GM18868 (cell line): ENCODE data around the gene KCNJ11.

Source experiments
- ATAC-seq: cut with Tn5 transposase; IDR thresholded peaks from one replicate; pipeline ENCODE4 v1.9.1; 2021; ENCODE audit warnings: mild to moderate bottlenecking, moderate library complexity; ENCODE audit not compliant: unreplicated experiment

KCNJ11 gene

GRCh38 chr11:17410606-17411379 is 22.3 kb upstream of the KCNJ11 start:
- no peak for ATAC-seq

DNA sequence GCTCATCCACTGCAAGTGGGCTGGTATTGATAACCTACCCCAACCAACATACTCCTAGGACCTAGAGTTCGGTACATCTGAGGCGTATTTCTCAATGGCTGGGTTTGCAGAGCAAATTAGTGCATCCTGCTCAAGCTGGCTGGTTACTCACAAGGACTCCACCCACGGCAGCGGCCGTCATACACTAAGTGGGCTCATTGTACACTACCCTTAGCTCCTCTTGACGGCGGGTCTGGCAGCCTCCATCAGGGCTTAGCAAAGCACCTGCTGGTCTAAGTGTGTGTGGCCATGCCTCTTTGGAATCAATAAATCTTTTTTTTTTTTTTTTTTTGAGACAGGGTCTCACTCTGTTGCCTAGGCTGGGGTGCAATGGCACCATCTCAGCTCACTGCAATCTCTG is 20.2 kb upstream of the KCNJ11 start:
- no peak for ATAC-seq

DNA sequence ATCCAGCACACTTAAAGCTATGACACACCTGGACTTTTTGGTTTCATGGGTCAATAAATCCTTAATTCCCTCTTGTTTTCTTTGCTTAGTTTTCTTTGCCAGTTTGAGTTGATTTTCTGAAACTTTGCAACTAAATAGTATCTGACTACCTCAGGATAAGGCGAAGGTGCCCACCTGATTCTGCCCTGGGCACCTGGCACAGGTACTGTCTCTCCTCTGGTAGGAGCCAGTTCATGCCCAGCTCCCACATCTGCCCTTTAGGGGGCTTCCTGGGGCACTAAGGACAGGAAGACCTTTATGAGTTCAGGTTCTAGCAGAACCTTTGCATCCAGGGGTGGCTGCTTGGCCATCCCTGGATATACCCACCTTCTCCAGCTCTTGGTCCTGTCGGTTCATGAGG is 19.6 kb upstream of the KCNJ11 start:
- ATAC-seq: no peak

DNA sequence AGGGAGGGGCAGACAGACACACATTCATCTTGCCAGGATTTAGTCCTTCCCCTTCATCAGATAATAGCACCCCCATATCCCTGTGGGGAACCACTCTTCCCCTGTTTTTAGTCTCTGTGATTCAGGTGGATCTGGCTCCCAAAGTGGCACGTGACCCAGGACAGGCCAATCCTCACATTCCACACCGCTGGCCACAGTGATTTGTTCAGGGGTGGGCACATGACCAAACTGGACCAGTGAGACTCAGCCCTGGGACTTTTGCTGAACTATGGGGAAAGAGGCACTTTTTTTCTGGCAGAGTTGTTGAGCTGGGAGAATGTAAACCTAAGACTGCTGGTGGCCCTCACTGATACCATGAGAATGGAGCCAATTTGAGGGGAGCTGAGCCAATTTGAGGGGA is 19.1 kb upstream of the KCNJ11 start:
- no peak for ATAC-seq

GRCh38 chr11:17406818-17407149 is 18.3 kb upstream of the KCNJ11 start:
- no peak for ATAC-seq

DNA sequence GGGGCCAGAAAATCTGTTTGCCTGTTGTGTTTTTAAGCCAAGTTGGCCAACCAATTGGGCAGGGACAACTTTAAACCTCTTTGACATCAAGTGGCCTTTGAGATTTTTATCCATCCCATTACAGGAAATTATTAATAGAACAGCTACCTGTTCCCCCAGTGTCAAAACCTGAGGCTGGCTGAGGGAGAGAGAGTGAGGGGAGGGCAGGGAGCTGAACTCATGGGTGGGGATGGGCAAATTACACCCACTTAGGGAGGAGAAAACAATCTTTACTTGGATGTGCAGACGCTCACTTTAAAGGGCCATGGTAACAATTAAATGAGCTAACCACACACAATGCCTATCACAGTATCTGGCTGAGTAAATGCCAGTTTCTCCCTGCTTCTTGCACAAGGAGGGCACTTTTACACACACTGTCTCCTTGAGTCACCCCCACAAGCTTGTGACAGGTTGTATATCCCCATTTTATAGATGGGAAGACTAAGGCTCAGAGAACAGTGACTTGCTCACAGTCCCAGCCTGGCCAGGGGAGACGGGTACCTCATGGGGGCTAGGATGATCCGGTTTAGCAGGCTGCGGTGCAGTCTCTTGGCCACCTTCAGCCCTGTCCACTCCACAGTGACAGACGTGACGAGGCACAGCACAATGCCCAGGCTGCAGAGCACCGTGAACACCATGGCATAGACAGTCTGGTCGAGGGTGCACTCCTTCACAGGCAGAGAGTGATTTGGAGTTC is 17.8 kb upstream of the KCNJ11 start:
- ATAC-seq: no peak

DNA sequence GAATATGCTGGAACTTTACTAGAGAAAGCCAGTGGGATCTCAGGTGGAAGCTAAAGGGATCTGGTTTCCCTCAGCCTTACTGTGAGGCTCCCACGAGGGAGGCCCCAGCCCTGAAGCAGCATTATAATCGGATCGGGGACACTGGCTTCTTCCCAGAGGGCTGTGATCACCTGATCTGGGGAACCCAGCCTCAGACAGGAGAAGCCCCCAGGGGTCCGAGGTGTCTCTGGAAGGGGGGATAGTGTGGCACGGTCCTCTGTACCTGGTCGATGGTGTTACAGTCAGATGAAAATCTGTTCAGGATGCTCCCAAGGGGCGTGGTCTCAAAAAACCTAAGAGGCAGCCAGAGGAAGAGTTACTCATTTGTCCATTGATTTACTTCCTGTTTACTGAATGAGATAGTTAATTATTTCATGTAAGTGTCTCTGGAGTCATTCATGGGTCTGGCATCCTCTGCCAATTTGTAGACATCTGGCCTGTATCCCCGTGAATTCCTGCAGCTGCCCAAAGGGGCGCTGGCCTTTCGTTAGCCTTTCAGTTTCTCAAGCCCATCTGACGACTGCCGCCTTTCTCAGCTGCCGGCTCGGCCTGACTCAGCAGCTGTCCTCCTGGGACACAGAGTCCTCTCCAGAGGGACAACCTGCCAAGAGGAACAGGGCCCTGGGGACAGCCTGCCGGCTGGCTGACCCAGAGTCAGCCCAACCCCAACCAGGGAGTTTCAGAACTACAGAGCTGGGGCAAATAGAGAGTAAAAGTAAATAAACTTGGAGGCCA is 17.0 kb upstream of the KCNJ11 start:
- no peak for ATAC-seq

GRCh38 chr11:17403980-17404759 is 15.7 kb upstream of the KCNJ11 start:
- no peak for ATAC-seq

DNA sequence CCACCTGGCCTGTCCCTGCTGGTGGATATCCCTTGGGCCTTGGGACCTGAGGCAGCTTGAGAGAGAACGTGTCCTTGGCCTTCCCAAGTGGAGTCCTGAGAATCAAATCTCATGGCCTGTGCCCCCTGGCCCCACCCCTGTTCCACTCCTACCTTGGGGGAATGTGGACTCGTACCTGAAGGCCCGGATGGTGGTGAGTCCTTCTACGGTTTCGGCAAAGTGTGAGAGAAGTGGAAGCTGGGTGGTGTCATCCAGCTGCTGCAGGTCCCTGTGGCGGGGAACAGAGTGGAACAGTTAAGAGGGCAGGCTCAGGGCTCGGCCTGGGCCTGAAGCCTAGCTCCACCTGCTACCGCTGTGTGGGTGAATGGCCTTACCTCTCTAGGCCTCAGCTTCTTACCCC is 14.0 kb upstream of the KCNJ11 start:
- ATAC-seq: no peak

- no peak for ATAC-seq
Observed at GRCh38 chr11:17401841-17402240, 13.4 kb upstream of the KCNJ11 start.

- ATAC-seq: no peak
Observed at GRCh38 chr11:17401316-17401715, 12.9 kb upstream of the KCNJ11 start.

GRCh38 chr11:17400048-17400775 is 11.8 kb upstream of the KCNJ11 start:
- ATAC-seq: no peak

GRCh38 chr11:17399236-17399635 is 10.8 kb upstream of the KCNJ11 start:
- no peak for ATAC-seq

DNA sequence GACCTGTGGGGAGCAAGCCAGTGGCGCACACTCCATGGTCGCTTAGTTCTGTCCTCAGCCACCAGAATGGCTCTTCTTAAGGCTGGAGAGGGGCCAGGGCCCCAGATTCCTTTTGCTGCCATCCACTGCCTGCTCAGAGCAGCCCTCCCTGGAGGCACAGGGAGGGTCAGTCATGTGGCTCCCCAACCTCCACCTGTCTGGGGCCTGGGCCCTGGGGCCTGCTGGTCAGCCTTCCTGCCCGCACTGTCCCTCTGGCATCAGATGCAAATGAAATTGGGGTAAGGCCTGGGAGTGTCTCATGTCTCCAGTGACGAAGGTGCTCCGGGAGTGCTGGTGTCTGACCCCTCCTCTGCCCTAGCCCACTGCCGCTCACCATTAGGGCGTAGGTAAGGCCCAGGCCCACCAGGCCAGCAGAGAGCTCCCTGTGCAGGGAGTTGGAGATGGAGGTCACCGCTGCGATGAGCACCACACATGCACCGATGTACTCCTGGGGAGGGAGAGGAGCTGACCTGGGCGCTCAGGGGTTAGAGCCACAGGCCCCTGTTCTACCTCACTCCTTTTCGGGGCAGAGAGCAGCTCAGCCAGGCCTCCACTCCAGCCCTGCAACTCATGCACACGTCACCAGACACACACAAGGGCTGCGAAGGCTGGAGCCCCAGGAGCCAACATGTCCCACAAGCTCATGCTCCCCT is 9.0 kb upstream of the KCNJ11 start:
- no peak for ATAC-seq

DNA sequence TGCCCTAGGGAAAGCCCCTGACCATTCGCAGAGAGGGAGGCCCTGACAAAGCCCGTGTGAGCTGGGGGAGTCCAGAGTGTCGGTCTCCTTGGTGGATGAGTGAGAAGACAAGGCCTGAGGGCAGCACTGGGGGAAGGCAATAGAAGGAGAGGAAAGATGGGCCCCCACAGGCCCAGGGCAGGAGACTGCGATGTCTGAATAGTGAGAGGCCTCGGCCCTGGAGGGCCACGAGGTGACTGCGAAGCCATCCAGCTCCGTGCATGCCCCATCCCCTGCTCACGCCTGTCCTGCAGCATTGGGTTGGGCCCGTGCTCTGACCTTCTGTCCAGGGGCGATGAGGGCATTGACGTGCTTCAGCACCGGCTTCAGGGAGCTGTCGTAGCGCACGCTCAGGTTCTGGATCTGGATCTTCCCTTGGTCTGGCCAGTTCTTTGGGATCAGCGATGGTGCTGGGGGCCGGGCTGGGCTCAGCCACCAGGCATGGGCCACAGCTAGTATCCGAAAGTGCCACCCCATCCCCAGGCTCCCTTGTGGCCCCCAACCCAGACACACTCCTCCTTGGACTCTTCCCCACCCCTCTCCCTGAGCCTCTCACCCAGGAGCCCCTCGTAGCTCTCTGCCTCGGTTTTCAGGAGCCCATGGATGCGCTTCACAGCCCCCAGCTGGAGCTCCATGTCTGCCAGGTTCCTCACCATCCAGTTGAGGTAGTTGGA is 8.3 kb upstream of the KCNJ11 start:
- ATAC-seq: no peak

GRCh38 chr11:17395978-17396377 is 7.5 kb upstream of the KCNJ11 start:
- no peak for ATAC-seq

- no peak for ATAC-seq
Observed at GRCh38 chr11:17395554-17395961, 7.1 kb upstream of the KCNJ11 start.

GRCh38 chr11:17394743-17395390 is 6.4 kb upstream of the KCNJ11 start:
- ATAC-seq: no peak

- ATAC-seq: no peak
Observed at GRCh38 chr11:17393472-17393871, 5.0 kb upstream of the KCNJ11 start.
